ENCODE measurements around the gene EXOC6B.

EXOC6B gene

GRCh38 chr2:72412214-72412613 is 413.6 kb downstream of the EXOC6B start:
- no peak overlapping the region for H3K4me3 ChIP-seq (ENCODE audit: low read length)
- H3K27ac ChIP-seq (ENCODE audit: low read length) = no peak overlapping the region
- H3K4me1 ChIP-seq (ENCODE audit: control insufficient read depth, low read depth, low read length) = no peaks in the 10 kb centered on the region
- H3K27me3 ChIP-seq (ENCODE audit: control insufficient read depth, insufficient read depth, low read length) = no peaks in the 10 kb centered on the region
- H3K36me3 ChIP-seq (ENCODE audit: control insufficient read depth, low read depth, low read length) = no peaks in the 10 kb centered on the region
- no peaks in the 10 kb centered on the region for H3K9me3 ChIP-seq (ENCODE audit: control insufficient read depth, low read depth, low read length)
- H3K9ac ChIP-seq (ENCODE audit: low read length) = no peak overlapping the region

DNA sequence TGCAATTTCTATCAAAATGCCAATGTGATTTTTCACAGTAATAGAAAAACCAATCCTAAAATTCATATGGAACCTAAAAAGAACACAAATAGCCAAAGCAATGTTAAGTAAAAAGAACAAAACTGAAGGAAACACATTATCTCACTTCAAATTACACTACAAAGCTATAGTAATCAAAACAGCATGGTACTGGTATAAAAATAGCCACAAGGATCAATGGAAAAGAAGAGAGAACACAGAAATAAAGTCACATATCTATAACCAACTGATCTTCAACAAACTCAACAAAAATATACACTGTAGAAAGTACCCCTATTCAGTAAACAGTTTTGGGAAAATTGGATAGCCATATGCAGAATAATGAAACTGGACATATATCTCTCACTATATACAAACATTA is 426.0 kb downstream of the EXOC6B start:
- H3K36me3 ChIP-seq (ENCODE audit: control insufficient read depth, low read depth, low read length) = no peaks in the 10 kb centered on the region
- H3K9ac ChIP-seq (ENCODE audit: low read length) = no peak overlapping the region
- no peak overlapping the region for H3K4me3 ChIP-seq (ENCODE audit: low read length)
- H3K27me3 ChIP-seq (ENCODE audit: control insufficient read depth, insufficient read depth, low read length) = no peaks in the 10 kb centered on the region
- H3K27ac ChIP-seq (ENCODE audit: low read length) = no peak overlapping the region
- H3K9me3 ChIP-seq (ENCODE audit: control insufficient read depth, low read depth, low read length) = peaks cover 5% of the 10 kb centered on the region
- no peaks in the 10 kb centered on the region for H3K4me1 ChIP-seq (ENCODE audit: control insufficient read depth, low read depth, low read length)

DNA sequence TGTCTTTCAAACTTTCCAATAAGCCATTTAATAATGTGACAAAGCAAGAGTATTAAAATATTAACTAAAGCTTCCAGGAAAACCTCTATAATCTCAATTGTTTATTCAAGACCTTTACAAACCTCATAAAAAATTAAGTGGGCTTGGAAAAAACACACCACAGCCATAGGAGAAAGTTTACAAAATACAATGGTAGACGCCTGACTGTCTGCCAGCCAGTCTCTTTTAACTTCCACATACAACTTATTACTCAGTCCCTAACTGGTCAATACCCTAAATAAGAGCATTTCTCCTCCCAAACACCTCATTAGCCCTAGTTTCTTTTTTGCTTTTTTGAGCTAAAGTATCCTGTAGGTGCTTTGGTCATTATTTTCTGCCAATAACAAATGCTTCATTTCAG is 430.7 kb downstream of the EXOC6B start:
- peaks cover 3% of the 10 kb centered on the region for H3K9me3 ChIP-seq (ENCODE audit: control insufficient read depth, low read depth, low read length)
- H3K27ac ChIP-seq (ENCODE audit: low read length) = no peak overlapping the region
- no peak overlapping the region for H3K9ac ChIP-seq (ENCODE audit: low read length)
- H3K4me1 ChIP-seq (ENCODE audit: control insufficient read depth, low read depth, low read length) = no peaks in the 10 kb centered on the region
- H3K36me3 ChIP-seq (ENCODE audit: control insufficient read depth, low read depth, low read length) = no peaks in the 10 kb centered on the region
- H3K4me3 ChIP-seq (ENCODE audit: low read length) = no peak overlapping the region
- no peaks in the 10 kb centered on the region for H3K27me3 ChIP-seq (ENCODE audit: control insufficient read depth, insufficient read depth, low read length)

DNA sequence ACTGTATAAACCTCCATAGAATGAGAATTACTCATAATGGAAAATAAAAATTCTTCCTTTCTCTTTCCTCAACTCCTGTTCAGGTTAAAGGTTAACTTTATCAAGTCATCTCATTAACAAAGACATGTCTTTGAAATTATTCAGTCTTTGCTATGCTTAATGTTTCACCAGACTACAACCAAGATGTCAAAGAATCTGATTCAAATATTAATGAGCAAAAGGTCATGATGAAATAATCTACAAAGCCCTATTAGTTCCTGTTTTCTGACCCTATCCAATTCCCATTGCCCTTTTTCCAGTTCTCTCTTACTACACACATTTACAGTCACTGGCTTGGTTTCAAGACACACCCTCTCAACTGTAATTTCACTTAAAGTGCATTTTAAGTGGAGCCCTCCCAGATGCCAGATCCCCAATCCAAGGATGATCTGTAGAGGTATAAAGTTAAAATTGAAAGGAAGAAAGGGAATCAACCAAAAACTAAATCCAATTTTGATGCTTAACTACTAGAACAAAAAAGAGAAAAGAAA is 431.2 kb downstream of the EXOC6B start:
- Histone ChIP-seq H3K4me3 (ENCODE audit: low read length) (no peak overlapping the region), H3K9me3 (ENCODE audit: control insufficient read depth, low read depth, low read length) (no peaks in the 10 kb centered on the region), H3K27ac (ENCODE audit: low read length) (no peak overlapping the region), H3K9ac (ENCODE audit: low read length) (no peak overlapping the region), H3K36me3 (ENCODE audit: control insufficient read depth, low read depth, low read length) (no peaks in the 10 kb centered on the region), H3K27me3 (ENCODE audit: control insufficient read depth, insufficient read depth, low read length) (no peaks in the 10 kb centered on the region), H3K4me1 (ENCODE audit: control insufficient read depth, low read depth, low read length) (no peaks in the 10 kb centered on the region)

DNA sequence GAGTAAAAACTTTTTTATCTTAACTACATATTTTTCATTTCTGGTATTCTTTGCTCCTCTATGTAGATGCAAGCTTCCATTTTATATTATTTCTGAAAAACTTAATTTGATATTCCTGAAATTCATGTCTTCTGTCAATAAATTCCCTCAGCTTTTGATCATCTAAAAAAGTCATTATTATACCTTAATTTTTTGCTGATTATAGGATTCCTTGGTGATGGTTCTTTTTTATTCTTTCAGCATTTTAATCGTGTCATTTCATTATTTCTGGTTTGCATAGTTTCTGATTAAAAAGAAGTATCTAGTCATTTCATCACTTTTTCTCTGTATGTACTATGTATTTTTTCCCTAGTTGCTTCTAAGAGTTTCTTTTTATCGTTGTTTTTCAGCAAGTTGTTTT is 436.4 kb downstream of the EXOC6B start:
- Histone ChIP-seq H3K9ac (ENCODE audit: low read length) (no peak overlapping the region), H3K27ac (ENCODE audit: low read length) (no peak overlapping the region), H3K36me3 (ENCODE audit: control insufficient read depth, low read depth, low read length) (no peaks in the 10 kb centered on the region), H3K9me3 (ENCODE audit: control insufficient read depth, low read depth, low read length) (peaks cover 21% of the 10 kb centered on the region), H3K4me3 (ENCODE audit: low read length) (no peak overlapping the region), H3K27me3 (ENCODE audit: control insufficient read depth, insufficient read depth, low read length) (no peaks in the 10 kb centered on the region), H3K4me1 (ENCODE audit: control insufficient read depth, low read depth, low read length) (no peaks in the 10 kb centered on the region)

GRCh38 chr2:72388263-72388662 is 437.6 kb downstream of the EXOC6B start:
- no peaks in the 10 kb centered on the region for H3K36me3 ChIP-seq (ENCODE audit: control insufficient read depth, low read depth, low read length)
- no peaks in the 10 kb centered on the region for H3K27me3 ChIP-seq (ENCODE audit: control insufficient read depth, insufficient read depth, low read length)
- H3K4me3 ChIP-seq (ENCODE audit: low read length) = no peak overlapping the region
- H3K27ac ChIP-seq (ENCODE audit: low read length) = no peak overlapping the region
- H3K9me3 ChIP-seq (ENCODE audit: control insufficient read depth, low read depth, low read length) = peaks cover 21% of the 10 kb centered on the region
- H3K9ac ChIP-seq (ENCODE audit: low read length) = no peak overlapping the region
- H3K4me1 ChIP-seq (ENCODE audit: control insufficient read depth, low read depth, low read length) = no peaks in the 10 kb centered on the region

- Histone ChIP-seq H3K4me3 (ENCODE audit: low read length) (no peak overlapping the region), H3K4me1 (ENCODE audit: control insufficient read depth, low read depth, low read length) (no peaks in the 10 kb centered on the region), H3K36me3 (ENCODE audit: control insufficient read depth, low read depth, low read length) (no peaks in the 10 kb centered on the region), H3K9me3 (ENCODE audit: control insufficient read depth, low read depth, low read length) (peaks cover 21% of the 10 kb centered on the region), H3K9ac (ENCODE audit: low read length) (no peak overlapping the region), H3K27ac (ENCODE audit: low read length) (no peak overlapping the region), H3K27me3 (ENCODE audit: control insufficient read depth, insufficient read depth, low read length) (no peaks in the 10 kb centered on the region)
Observed at GRCh38 chr2:72386288-72386687, 439.5 kb downstream of the EXOC6B start.

DNA sequence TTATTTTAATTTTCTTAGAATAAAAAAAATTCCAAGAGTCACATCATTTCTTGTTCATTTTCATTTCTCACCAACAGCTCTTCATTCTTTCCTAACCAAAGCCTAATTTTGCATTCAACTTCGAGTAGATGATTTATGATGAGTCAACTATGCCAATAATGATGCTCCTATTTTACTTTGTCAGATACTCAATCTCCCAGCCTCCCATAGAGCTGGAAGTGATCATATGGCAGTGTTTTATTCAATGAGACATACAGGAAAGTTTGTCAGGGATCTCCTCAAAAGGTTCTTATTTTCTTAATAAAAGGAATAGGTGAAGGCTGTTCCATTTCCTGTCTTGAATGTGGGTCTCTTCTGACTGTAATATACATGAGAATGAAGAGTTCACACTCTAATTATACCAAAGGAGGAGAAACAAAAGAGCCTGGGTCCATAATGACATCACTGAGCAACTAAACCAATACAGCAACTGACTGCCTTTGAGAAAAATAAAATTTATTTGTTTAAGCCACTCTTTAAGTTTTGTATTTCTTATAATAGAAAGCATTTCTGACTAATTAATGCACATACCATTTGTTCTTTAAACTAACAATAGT is 447.0 kb downstream of the EXOC6B start:
- H3K9ac ChIP-seq (ENCODE audit: low read length) = no peak overlapping the region
- no peaks in the 10 kb centered on the region for H3K36me3 ChIP-seq (ENCODE audit: control insufficient read depth, low read depth, low read length)
- H3K4me3 ChIP-seq (ENCODE audit: low read length) = no peak overlapping the region
- no peak overlapping the region for H3K27ac ChIP-seq (ENCODE audit: low read length)
- no peaks in the 10 kb centered on the region for H3K9me3 ChIP-seq (ENCODE audit: control insufficient read depth, low read depth, low read length)
- H3K27me3 ChIP-seq (ENCODE audit: control insufficient read depth, insufficient read depth, low read length) = no peaks in the 10 kb centered on the region
- H3K4me1 ChIP-seq (ENCODE audit: control insufficient read depth, low read depth, low read length) = peaks cover 17% of the 10 kb centered on the region

DNA sequence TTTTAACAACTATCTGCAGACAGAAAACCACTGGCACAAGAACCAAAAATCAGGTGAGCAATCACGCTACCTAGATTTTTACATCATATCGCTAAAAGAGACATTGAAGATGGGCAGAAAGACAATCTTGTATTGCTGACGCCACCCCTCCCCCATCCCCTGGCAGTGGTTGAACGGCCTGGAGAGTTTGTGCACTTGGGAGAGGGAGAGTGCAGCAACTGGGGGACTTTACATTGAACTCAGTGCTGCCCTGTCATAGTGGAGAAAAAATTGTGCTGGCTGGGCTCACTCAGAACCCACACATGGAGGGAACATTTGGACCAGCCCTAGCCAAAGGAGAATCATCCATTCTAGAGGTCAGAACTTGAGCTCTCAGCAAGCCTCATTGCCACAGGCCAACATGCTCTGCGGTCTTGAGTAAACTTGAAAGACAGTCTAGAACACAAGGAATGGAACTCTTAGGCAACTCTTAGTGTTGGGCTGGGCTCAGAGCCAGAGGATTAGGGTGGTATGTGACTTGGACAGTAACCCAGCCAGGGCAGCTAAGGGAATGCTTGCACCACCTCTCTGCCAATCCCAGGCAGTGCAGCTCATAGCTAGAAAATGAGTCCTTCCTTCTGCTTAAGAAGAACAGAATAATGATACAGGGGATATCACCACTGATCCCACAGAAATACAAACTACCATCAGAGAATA is 458.2 kb downstream of the EXOC6B start:
- Histone ChIP-seq H3K36me3 (ENCODE audit: control insufficient read depth, low read depth, low read length) (no peaks in the 10 kb centered on the region), H3K4me1 (ENCODE audit: control insufficient read depth, low read depth, low read length) (peaks cover 5% of the 10 kb centered on the region), H3K27me3 (ENCODE audit: control insufficient read depth, insufficient read depth, low read length) (no peaks in the 10 kb centered on the region), H3K27ac (ENCODE audit: low read length) (no peak overlapping the region), H3K9me3 (ENCODE audit: control insufficient read depth, low read depth, low read length) (no peaks in the 10 kb centered on the region), H3K9ac (ENCODE audit: low read length) (no peak overlapping the region), H3K4me3 (ENCODE audit: low read length) (no peak overlapping the region)

DNA sequence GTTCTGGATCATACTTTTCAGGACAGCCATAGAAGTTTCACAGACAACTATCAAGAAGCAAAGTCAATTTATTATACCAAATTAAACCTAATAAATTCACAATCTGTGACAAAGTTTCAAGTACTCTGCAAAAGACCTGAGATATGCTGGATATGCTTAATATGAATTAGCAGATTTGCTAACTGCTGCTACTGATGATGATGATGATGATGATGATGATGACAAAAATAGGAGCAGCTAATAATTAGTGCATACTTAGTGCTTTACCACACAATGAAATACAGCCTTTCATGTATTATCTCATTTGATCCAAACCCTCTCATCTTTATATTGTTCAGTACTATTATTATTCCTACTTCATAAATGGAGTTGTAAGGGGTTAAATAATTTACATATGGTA is 462.4 kb downstream of the EXOC6B start:
- Histone ChIP-seq H3K9me3 (ENCODE audit: control insufficient read depth, low read depth, low read length) (no peaks in the 10 kb centered on the region), H3K4me3 (ENCODE audit: low read length) (no peak overlapping the region), H3K9ac (ENCODE audit: low read length) (no peak overlapping the region), H3K36me3 (ENCODE audit: control insufficient read depth, low read depth, low read length) (no peaks in the 10 kb centered on the region), H3K27me3 (ENCODE audit: control insufficient read depth, insufficient read depth, low read length) (no peaks in the 10 kb centered on the region), H3K27ac (ENCODE audit: low read length) (no peak overlapping the region), H3K4me1 (ENCODE audit: control insufficient read depth, low read depth, low read length) (peaks cover 5% of the 10 kb centered on the region)

GRCh38 chr2:72362733-72363132 is 463.1 kb downstream of the EXOC6B start:
- Histone ChIP-seq H3K36me3 (ENCODE audit: control insufficient read depth, low read depth, low read length) (no peaks in the 10 kb centered on the region), H3K27ac (ENCODE audit: low read length) (no peak overlapping the region), H3K27me3 (ENCODE audit: control insufficient read depth, insufficient read depth, low read length) (no peaks in the 10 kb centered on the region), H3K9me3 (ENCODE audit: control insufficient read depth, low read depth, low read length) (no peaks in the 10 kb centered on the region), H3K4me1 (ENCODE audit: control insufficient read depth, low read depth, low read length) (peaks cover 4% of the 10 kb centered on the region), H3K9ac (ENCODE audit: low read length) (no peak overlapping the region), H3K4me3 (ENCODE audit: low read length) (no peak overlapping the region)

DNA sequence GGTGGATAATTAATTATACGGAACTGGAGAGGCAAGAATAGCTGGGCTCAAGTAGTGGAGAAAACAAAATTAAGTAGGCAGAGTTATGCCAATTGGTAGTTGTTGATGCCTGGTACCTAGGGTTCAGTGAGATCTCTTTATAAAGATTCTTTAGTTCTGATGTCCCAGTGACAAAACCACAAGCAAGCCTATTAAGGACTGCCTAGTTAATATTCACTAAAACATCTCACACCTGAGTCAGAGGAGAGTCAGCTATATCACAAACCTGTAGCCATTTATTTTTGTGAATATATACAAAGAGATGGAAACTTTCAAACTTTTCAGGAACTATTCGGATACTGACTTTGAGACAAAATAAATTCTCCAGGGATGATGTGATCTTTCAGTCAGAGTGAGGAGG is 464.3 kb downstream of the EXOC6B start:
- Histone ChIP-seq H3K36me3 (ENCODE audit: control insufficient read depth, low read depth, low read length) (no peaks in the 10 kb centered on the region), H3K4me3 (ENCODE audit: low read length) (no peak overlapping the region), H3K9me3 (ENCODE audit: control insufficient read depth, low read depth, low read length) (no peaks in the 10 kb centered on the region), H3K4me1 (ENCODE audit: control insufficient read depth, low read depth, low read length) (no peaks in the 10 kb centered on the region), H3K27me3 (ENCODE audit: control insufficient read depth, insufficient read depth, low read length) (no peaks in the 10 kb centered on the region), H3K9ac (ENCODE audit: low read length) (no peak overlapping the region), H3K27ac (ENCODE audit: low read length) (no peak overlapping the region)
